Measurements from ENCODE around the gene PHIP. TPM values are rescaled to one million over a fixed set of nuclear protein-coding genes. Genes with fewer than 3 reads are reported as not detected.

PHIP gene
- total RNA-seq, 1 donor from 2014 or later = 74.5 TPM

DNA sequence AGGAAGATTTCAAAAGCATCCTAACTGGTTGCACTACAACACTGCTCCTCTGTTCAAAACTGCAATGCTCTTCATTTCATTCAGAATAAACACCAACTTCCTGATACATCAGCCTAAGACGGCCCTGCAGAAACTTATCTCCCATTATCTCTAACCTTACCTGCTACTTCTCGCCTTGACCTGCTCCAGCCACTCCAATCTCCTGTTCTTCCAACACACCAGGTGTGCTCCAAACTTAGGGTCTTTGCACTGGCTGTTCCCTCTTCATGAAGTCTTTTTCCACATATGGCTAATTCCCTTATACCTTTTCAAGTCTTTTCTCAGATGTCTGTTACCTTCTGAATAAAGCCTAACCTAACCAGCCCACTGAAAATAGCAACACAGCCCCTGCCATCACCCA is 32.1 kb downstream of the PHIP start:
- TF ChIP-seq, protein P1, sequence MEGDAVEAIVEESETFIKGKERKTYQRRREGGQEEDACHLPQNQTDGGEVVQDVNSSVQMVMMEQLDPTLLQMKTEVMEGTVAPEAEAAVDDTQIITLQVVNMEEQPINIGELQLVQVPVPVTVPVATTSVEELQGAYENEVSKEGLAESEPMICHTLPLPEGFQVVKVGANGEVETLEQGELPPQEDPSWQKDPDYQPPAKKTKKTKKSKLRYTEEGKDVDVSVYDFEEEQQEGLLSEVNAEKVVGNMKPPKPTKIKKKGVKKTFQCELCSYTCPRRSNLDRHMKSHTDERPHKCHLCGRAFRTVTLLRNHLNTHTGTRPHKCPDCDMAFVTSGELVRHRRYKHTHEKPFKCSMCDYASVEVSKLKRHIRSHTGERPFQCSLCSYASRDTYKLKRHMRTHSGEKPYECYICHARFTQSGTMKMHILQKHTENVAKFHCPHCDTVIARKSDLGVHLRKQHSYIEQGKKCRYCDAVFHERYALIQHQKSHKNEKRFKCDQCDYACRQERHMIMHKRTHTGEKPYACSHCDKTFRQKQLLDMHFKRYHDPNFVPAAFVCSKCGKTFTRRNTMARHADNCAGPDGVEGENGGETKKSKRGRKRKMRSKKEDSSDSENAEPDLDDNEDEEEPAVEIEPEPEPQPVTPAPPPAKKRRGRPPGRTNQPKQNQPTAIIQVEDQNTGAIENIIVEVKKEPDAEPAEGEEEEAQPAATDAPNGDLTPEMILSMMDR (IDR thresholded peaks at IDR 0.05; ENCODE audit: unreplicated experiment) = no peak
- H3K27ac Mint-ChIP-seq = peak overlapping the region; percentile 59

DNA sequence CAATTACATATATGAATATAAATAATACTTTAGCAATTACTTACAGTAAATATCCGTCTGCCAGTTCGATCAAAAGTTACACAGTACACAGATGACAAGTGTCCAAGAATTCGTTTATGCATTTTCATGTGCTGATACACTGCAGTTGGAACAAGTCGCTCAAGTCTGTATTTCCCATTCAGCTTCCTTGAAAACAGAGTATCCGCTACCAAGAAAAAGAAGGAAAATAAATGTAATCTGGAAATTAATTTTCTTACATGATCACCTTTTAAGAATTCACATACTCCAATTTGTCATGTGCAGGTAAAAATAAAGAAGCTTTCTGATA is 35.3 kb downstream of the PHIP start:
- Mint-ChIP-seq H3K36me3 (ENCODE audit: insufficient read depth) (peaks cover 27% of the 10 kb centered on the region), H3K27ac (no peak overlapping the region), H3K4me1 (ENCODE audit: low read depth) (peaks cover 10% of the 10 kb centered on the region), H3K9me3 (ENCODE audit: low read depth) (no peaks in the 10 kb centered on the region), H3K4me3 (ENCODE audit: low read depth) (no peak overlapping the region), H3K27me3 (no peaks in the 10 kb centered on the region)
- TF ChIP-seq, protein P1 (IDR thresholded peaks at IDR 0.05; ENCODE audit: unreplicated experiment) = no peak
- no peak for DNase-seq (ENCODE audit: low spot score, unreplicated experiment)

More for the DNA sequence above, 32.1 kb downstream of the PHIP start:
- H3K4me3 Mint-ChIP-seq (ENCODE audit: low read depth) = no peak overlapping the region
- H3K36me3 Mint-ChIP-seq (ENCODE audit: insufficient read depth) = peaks cover 18% of the 10 kb centered on the region
- H3K9me3 Mint-ChIP-seq (ENCODE audit: low read depth) = no peaks in the 10 kb centered on the region
- DNase-seq (ENCODE audit: low spot score, unreplicated experiment) = no peak
- peaks cover 5% of the 10 kb centered on the region for H3K4me1 Mint-ChIP-seq (ENCODE audit: low read depth)
- H3K27me3 Mint-ChIP-seq = no peaks in the 10 kb centered on the region

DNA sequence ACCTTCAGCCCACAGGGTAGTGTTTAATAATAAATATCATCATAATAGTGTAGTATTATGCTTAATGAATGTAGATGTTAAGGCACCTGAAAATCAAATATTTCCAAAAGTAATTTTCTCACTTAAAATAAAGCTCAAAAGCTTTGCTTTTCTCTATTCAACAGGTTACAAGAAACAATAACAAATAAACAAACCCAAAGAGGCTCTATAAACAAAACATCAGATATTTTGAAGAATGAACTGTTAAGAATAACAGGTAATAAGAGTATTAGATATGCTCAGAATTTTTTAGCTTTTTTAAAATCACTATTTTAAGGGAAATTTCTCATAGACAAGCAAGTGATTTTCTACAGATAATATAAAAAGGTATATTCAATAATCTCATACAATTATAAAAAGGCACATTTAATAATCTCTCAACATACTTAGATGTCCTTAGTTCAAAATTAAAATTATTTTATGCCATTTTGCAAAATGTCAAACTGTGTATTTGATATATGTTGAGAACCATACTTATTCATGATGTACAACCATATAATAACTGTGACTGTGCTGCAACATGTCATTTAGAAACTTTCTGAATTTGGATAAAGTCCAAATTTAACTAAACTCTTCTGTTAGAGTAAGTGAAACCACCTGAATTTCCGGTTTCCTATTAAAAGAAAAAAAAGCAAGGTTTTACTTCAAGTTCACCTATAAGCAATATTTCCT is 35.8 kb downstream of the PHIP start:
- H3K9me3 Mint-ChIP-seq (ENCODE audit: low read depth) = no peaks in the 10 kb centered on the region
- H3K36me3 Mint-ChIP-seq (ENCODE audit: insufficient read depth) = peaks cover 29% of the 10 kb centered on the region
- no peaks in the 10 kb centered on the region for H3K27me3 Mint-ChIP-seq
- peaks cover 10% of the 10 kb centered on the region for H3K4me1 Mint-ChIP-seq (ENCODE audit: low read depth)
- DNase-seq (ENCODE audit: low spot score, unreplicated experiment) = no peak
- H3K27ac Mint-ChIP-seq = no peak overlapping the region
- H3K4me3 Mint-ChIP-seq (ENCODE audit: low read depth) = no peak overlapping the region
- TF ChIP-seq, protein P1 (IDR thresholded peaks at IDR 0.05; ENCODE audit: unreplicated experiment) = no peak

DNA sequence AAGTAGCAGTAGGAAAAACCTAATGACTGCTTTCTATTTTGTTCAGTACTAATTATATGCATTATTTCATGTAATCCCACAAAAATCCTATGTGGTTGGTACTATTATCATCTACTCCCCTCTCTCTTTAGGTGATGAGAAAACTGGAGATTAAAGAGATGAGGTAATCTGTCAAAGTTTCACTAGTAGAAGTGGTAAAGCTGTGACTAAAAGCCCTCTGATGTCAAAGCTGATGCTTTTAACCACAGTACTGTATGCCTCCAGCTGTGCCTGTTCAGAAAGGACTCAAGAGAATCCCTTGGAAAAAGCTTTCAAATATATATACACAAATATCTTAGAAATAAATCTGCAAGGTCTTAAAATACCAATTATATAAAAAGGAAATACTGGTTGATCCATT is 38.0 kb downstream of the PHIP start:
- Mint-ChIP-seq H3K27ac (no peak overlapping the region), H3K9me3 (ENCODE audit: low read depth) (peaks cover 1% of the 10 kb centered on the region), H3K4me1 (ENCODE audit: low read depth) (peaks cover 10% of the 10 kb centered on the region), H3K36me3 (ENCODE audit: insufficient read depth) (peaks cover 37% of the 10 kb centered on the region), H3K4me3 (ENCODE audit: low read depth) (no peak overlapping the region), H3K27me3 (no peaks in the 10 kb centered on the region)
- no peak for DNase-seq (ENCODE audit: low spot score, unreplicated experiment)
- TF ChIP-seq, protein P1 (IDR thresholded peaks at IDR 0.05; ENCODE audit: unreplicated experiment) = no peak

- peaks cover 38% of the 10 kb centered on the region for H3K36me3 Mint-ChIP-seq (ENCODE audit: insufficient read depth)
- peaks cover 4% of the 10 kb centered on the region for H3K9me3 Mint-ChIP-seq (ENCODE audit: low read depth)
- H3K27me3 Mint-ChIP-seq = no peaks in the 10 kb centered on the region
- TF ChIP-seq, protein P1 (IDR thresholded peaks at IDR 0.05; ENCODE audit: unreplicated experiment) = no peak
- no peak for DNase-seq (ENCODE audit: low spot score, unreplicated experiment)
- peaks cover 14% of the 10 kb centered on the region for H3K4me1 Mint-ChIP-seq (ENCODE audit: low read depth)
- H3K4me3 Mint-ChIP-seq (ENCODE audit: low read depth) = no peak overlapping the region
- H3K27ac Mint-ChIP-seq = no peak overlapping the region
Measured at GRCh38 chr6:79038061-79038460, 40.0 kb downstream of the PHIP start.

All from progenitor cell of endocrine pancreas (in vitro differentiated cells).